ENCODE data around the gene KIAA1671.

GRCh38 chr22:25070956-25071355, 118.4 kb downstream of the KIAA1671 start:
- TF ChIP-seq CTCF (IDR thresholded peaks at IDR 0.05) (no peak), POLR2A (IDR thresholded peaks at IDR 0.05) (no peak)
